Measurements from ENCODE around the gene SERPINB1. TPM values are rescaled to one million over a fixed set of nuclear protein-coding genes. Genes with fewer than 3 reads are reported as not detected.

The SERPINB1 gene
- total and polyA plus RNA-seq, 9 of the 15 experiments (the other 6 are each of a cell fraction or from before 2014, with no cell fraction given): 33.9 to 108 (median 63.8) TPM

DNA sequence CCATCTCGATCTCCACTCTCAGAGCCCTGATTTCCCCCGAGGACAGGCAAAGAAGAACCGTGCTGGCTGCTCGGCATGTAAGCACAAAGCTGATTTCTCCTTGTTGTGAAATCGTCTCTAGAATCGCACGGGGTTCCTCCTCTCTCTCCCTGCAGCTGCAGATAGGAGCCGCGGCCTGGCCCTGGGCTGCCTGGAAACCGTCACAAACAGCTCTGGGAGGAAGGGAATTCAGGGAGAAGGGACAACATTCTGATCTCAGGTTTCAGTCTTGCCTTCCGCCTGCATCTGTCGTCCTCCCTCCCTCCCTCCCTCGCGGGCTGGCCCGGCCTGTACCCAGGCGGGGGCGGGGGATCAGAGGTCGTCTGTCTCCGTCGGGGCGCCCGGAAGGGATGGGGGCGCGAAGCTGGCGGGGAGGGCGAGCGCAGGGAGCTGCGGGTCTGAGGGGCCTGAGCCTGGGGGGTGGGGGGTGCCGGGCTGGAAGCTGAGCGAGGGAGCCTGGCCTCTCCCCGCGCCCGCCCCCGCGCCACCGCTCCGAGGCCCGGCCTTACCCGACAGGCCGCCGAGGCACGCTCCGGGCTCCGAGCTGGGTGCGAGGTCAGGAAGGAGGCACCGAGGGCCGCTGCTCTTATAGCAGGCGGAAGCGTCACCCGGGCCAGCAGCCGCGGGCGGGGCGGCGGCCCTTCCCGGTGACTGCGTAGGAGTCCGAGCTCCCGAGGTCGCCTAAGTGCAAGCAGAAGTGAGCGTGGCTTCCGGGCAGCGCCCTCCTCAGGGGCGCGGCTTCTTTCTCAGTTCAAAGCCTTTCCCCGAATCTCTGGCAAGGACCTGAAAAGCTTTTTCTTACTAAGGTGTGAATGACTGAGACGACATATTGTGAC lies at the start of gene SERPINB1 (continued):
- TF ChIP-seq, protein P1, sequence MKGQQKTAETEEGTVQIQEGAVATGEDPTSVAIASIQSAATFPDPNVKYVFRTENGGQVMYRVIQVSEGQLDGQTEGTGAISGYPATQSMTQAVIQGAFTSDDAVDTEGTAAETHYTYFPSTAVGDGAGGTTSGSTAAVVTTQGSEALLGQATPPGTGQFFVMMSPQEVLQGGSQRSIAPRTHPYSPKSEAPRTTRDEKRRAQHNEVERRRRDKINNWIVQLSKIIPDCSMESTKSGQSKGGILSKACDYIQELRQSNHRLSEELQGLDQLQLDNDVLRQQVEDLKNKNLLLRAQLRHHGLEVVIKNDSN (CRISPR knock-in tag; IDR thresholded peaks at IDR 0.05): peak; percentile 16; the same call in 1 of the 2 replicates
- TF ChIP-seq SETDB1 (IDR thresholded peaks at IDR 0.05; ENCODE audit: low read length) (no peak), DIDO1 (tag; IDR thresholded peaks at IDR 0.05; ENCODE audit: low read depth) (no peak), E2F4 (CRISPR knock-in tag; IDR thresholded peaks at IDR 0.05; ENCODE audit: low read depth) (0 out of 2 replicates have a peak, but pooled peaks have one; percentile 47), ZNF511 (CRISPR knock-in tag; IDR thresholded peaks at IDR 0.05) (peak; percentile 84), TRIM28 (IDR thresholded peaks at IDR 0.05) (peak; percentile 89), ELF1 (tag; IDR thresholded peaks at IDR 0.05) (peak; percentile 99), PTTG1 (tag; IDR thresholded peaks at IDR 0.05; ENCODE audit: low read depth) (no peak), DACH1 (IDR thresholded peaks at IDR 0.05; ENCODE audit: partially characterized antibody) (no peak), CEBPB (tag; IDR thresholded peaks at IDR 0.05) (peak; percentile 98), CXXC5 (CRISPR knock-in tag; IDR thresholded peaks at IDR 0.05) (peak; percentile 97), CEBPZ (IDR thresholded peaks at IDR 0.05; ENCODE audit: borderline replicate concordance, low read depth, low read length) (no peak), ZEB2 (IDR thresholded peaks at IDR 0.05) (peak; percentile 18; the same call in 1 of the 2 replicates), GATAD2B (IDR thresholded peaks at IDR 0.05; ENCODE audit: borderline replicate concordance) (peak; percentile 70; the same call in 1 of the 2 replicates), IRF9 (tag; IDR thresholded peaks at IDR 0.05) (peak; percentile 81)
- TF ChIP-seq, protein P2, sequence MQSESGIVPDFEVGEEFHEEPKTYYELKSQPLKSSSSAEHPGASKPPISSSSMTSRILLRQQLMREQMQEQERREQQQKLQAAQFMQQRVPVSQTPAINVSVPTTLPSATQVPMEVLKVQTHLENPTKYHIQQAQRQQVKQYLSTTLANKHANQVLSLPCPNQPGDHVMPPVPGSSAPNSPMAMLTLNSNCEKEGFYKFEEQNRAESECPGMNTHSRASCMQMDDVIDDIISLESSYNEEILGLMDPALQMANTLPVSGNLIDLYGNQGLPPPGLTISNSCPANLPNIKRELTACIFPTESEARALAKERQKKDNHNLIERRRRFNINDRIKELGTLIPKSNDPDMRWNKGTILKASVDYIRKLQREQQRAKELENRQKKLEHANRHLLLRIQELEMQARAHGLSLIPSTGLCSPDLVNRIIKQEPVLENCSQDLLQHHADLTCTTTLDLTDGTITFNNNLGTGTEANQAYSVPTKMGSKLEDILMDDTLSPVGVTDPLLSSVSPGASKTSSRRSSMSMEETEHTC (IDR thresholded peaks at IDR 0.05): peak; percentile 77
